Psoas muscle (tissue), 8 donors: ENCODE data around the gene PYGO1. TPM values are rescaled to one million over a fixed set of nuclear protein-coding genes. Genes with fewer than 3 reads are reported as not detected.

Experiments used
- ATAC-seq, 4 donors: fragments of 200-7000 bp; cut with Tn5 transposase; one replicate each; pipeline ENCODE4 v1.9.1; 2020; ENCODE audit warnings: moderate library complexity in 3 of 4, mild to moderate bottlenecking in 2 of 4
- DNase-seq, 2 donors: peaks; one replicate each; pipeline ENCODE4 v3.0.0-alpha.2; 2020
- H3K27ac ChIP-seq: fragments of 200-600 bp; one replicate; pipeline ENCODE4 v1.8.0; 2022
- H3K27me3 ChIP-seq, 3 donors: fragments of 200-600 bp in 1 of 3; one replicate each; pipeline versions ENCODE4 v1.6.1 to v1.8.0; 2013 to 2022; ENCODE audit warnings: low read length in 2 of 3, mild to moderate bottlenecking in 2 of 3, moderate library complexity in 1 of 3; ENCODE audit not compliant: insufficient read depth in 3 of 3
- H3K36me3 ChIP-seq, 2 donors: fragments of 200-600 bp in 1 of 2; one replicate each; pipeline versions ENCODE4 v1.6.1 to v1.8.0; 2013 to 2022; ENCODE audit warnings: low read depth in 1 of 2, mild to moderate bottlenecking in 1 of 2, moderate library complexity in 1 of 2; ENCODE audit not compliant: insufficient read depth in 1 of 2
- H3K4me1 ChIP-seq: fragments of 200-600 bp; one replicate; pipeline ENCODE4 v1.8.0; 2022
- H3K4me3 ChIP-seq: fragments of 200-600 bp; one replicate; pipeline ENCODE4 v1.8.0; 2022; ENCODE audit warnings: mild to moderate bottlenecking
- H3K9me3 ChIP-seq: fragments of 200-600 bp; one replicate; pipeline ENCODE4 v1.8.0; 2022
- WGBS, 3 donors: extraction: QIAGEN DNeasy Blood & Tissue Kit; methylation state at CpG; one replicate each; pipeline versions ENCODE4 v1.1.6 to v1.1.7; 2013; 5-methylcytosine and 5-hydroxymethylcytosine counted together
- intact Hi-C, 2 donors: fragments of 100-400 bp; cut with DNase I; formaldehyde crosslinking; loops; one replicate each; pipeline versions ENCODE4 v1.11.0 to v1.14.2; 2022
- polyA plus RNA-seq, 3 donors: library from polyadenylated mRNA; stranded (reverse); fragments of 200-250 nt; gene quantifications; one replicate each; pipeline ENCODE4 v1.2.3, GENCODE V29; 2013
- total RNA-seq, 4 donors: library from RNA; stranded (reverse); fragmentation: NEBNext Ultra II Directional in 2 of 4; extraction: Animal tissue kit (Norgen Biotek cat#: 25700) in 2 of 4; gene quantifications; one replicate each; pipeline versions ENCODE4 v1.2.1 to v1.2.4, GENCODE V29; 2021 to 2023
- TF ChIP-seq, protein P1 (sequence below): fragments of 200-600 bp; IDR thresholded peaks from one replicate; pipeline ENCODE4 v1.8.0; 2022; ENCODE audit warnings: antibody characterized with exemption
- donor health status: healthy with polysubstance abuse.
- donor health status: DM: no; HTN: no; CAD: no; lungs with moderate emphysema.
- donor health status: Bipolar disorder and iron deficiency.
- donor health status: healthy.
- donor health status: DM: yes; HTN: yes; CAD: no.
- donor health status: DM: no; HTN: no; CAD: no.
- donor health status: DM: no; HTN: no; CAD: no.
- donor health status: DM: yes; HTN: yes; CAD: no.

PYGO1 gene
- total and polyA plus RNA-seq, 7 donors, result 3.8 to 30.2 (median 18.8) TPM

DNA sequence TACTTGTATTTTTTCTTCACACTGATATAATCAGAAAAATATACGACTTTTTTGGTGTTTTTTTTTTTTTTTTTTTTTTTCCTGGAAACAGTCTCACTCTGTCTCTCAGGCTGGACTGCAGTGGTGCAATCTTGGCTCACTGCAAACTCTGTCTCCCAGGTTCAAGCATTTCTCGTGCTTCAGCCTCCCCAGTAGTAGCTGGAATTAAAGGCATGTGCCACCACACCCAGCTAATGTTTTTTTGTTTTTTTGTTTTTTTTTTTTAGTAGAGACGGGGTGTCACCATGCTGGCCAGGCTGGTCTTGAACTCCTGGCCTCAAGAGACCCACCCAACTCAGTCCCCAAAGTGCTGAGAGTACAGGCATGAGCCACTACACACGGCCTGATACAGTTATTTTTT is 59.3 kb downstream of the PYGO1 start:
- DNase-seq (no peak), ATAC-seq (no peak)
- Histone ChIP-seq H3K4me3 (no peak overlapping the region), H3K4me1 (peaks cover 11% of the 10 kb centered on the region), H3K27ac (no peak overlapping the region), H3K9me3 (no peaks in the 10 kb centered on the region), H3K36me3 (no peaks in the 10 kb centered on the region), H3K27me3 (no peaks in the 10 kb centered on the region)
- WGBS, 3 donors, result 49 to 63% (median 61%) methylated on average over 4 of the region's 4 CpGs
- intact Hi-C loops, result loop anchor here (5.0 to 10.0 kb wide), 4 partner anchors 58 to 526 kb away; partner anchors contain the start of gene PYGO1 (in 2 of the 2)
- TF ChIP-seq, protein P1, sequence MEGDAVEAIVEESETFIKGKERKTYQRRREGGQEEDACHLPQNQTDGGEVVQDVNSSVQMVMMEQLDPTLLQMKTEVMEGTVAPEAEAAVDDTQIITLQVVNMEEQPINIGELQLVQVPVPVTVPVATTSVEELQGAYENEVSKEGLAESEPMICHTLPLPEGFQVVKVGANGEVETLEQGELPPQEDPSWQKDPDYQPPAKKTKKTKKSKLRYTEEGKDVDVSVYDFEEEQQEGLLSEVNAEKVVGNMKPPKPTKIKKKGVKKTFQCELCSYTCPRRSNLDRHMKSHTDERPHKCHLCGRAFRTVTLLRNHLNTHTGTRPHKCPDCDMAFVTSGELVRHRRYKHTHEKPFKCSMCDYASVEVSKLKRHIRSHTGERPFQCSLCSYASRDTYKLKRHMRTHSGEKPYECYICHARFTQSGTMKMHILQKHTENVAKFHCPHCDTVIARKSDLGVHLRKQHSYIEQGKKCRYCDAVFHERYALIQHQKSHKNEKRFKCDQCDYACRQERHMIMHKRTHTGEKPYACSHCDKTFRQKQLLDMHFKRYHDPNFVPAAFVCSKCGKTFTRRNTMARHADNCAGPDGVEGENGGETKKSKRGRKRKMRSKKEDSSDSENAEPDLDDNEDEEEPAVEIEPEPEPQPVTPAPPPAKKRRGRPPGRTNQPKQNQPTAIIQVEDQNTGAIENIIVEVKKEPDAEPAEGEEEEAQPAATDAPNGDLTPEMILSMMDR, result no peak

DNA sequence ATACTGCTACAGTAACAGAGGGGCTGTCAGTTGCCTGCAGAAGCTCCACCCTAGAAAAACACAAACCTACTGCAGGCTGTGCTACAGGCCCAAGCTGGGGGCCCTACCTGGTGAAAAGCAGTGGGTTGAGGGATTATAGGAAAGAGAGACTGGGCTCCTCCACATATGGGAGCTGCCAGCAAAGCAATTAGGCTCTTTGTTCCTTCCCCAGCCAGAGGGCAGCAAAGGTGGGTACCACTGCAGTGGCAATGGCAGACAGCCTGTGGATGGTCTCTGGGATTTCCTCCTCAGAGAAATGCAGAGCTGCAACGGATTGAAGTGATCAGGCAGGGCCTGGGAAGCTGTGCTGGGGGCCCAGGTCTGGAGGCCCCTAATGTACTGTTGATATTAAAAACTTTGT is 61.0 kb downstream of the PYGO1 start:
- WGBS, 3 donors, result 68 to 76% (median 70%) methylated on average over 1 of the region's 1 CpG
- DNase-seq (no peak), ATAC-seq (peak in 1 of 4 donors; percentile 14)
- no peaks in the 10 kb centered on the region for H3K9me3 ChIP-seq
- H3K27ac ChIP-seq, result no peak overlapping the region
- no peaks in the 10 kb centered on the region for H3K36me3 ChIP-seq
- no peaks in the 10 kb centered on the region for H3K27me3 ChIP-seq
- intact Hi-C loops, result loop anchor here (2.0 to 10.0 kb wide), 5 partner anchors 60 to 528 kb away; partner anchors contain the start of gene PYGO1 (in 2 of the 2)
- H3K4me3 ChIP-seq, result no peak overlapping the region
- peaks cover 11% of the 10 kb centered on the region for H3K4me1 ChIP-seq
- TF ChIP-seq, protein P1, result no peak

DNA sequence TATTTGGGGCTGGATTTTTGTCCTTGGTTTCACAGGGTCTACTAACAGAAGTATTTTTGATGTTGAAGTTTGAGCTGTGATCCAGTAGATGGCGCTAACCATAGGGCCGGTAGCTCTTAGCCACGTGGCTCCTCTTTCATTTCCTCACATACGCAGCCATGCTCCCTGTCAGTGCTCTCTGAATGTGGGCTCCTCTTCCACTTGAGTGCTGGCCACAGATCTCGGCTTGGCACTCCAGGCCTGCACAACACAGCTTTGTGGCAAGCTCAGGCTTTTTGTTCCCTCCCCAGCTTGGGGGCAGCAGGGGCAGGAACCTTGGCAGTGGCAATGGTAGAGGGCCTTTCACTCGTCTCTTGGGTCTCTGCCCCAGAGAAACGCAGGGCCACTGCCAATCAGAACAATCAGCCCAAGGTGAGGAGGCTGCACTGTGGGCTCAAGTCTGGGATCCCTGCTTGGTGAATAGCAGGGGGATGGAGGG is 61.5 kb downstream of the PYGO1 start:
- peak; percentile 64 to 86 (median 80) for ATAC-seq
- no peaks in the 10 kb centered on the region for H3K9me3 ChIP-seq
- TF ChIP-seq, protein P1, result peak; percentile 56
- H3K36me3 ChIP-seq, result no peaks in the 10 kb centered on the region
- no peak overlapping the region for H3K4me3 ChIP-seq
- intact Hi-C loops, result loop anchor here (2.0 to 10.0 kb wide), 5 partner anchors 61 to 528 kb away; partner anchors contain the start of gene PYGO1 (in 2 of the 2)
- 27 to 40% (median 30%) methylated on average over 7 of the region's 7 CpGs for WGBS, 3 donors
- H3K27me3 ChIP-seq, result no peaks in the 10 kb centered on the region
- no peak overlapping the region for H3K27ac ChIP-seq
- no peak for DNase-seq
- peaks cover 9% of the 10 kb centered on the region for H3K4me1 ChIP-seq

DNA sequence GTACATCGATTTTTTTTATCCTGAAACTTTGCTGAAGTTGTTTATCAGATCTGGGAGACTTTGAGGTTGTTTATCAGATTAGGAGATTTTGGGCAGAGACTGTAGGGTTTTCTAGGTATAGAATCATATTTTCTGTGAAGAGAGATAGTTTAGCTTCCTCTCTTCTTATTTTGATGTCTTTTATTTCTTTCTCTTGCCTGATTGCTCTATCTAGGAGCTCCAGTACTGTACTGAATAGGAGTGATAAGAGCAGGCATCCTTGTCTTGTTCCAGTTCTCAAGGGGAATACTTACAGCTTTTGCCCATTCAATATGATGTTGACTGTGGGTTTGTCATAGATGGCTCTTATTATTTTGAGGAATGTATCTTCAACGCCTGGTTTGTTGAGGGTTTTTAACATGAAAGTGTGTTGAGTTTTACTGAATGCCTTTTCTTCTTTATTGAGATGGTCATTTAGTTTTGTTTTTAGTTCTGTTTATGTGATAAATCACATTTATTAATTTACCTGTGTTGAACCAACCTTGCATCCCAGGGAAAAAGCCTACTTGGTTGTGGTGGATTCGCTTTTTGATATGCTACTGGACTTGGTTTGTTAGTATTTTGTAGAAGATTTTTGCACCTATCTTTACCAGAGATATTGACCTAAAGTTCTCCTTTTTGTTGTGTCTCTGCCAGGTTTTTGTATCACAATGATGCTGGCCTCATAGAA is 65.2 kb downstream of the PYGO1 start:
- Histone ChIP-seq H3K27ac (no peak overlapping the region), H3K27me3 (no peaks in the 10 kb centered on the region), H3K9me3 (no peaks in the 10 kb centered on the region), H3K4me1 (peaks cover 3% of the 10 kb centered on the region), H3K4me3 (no peak overlapping the region), H3K36me3 (no peaks in the 10 kb centered on the region)
- TF ChIP-seq, protein P1, result no peak
- DNase-seq (no peak), ATAC-seq (no peak)
- intact Hi-C loops, result loop anchor here in 1 of 2 donors (10.0 kb wide), 2 partner anchors 322 to 532 kb away; no protein-coding TSS in a partner anchor
- 79 to 97% (median 96%) methylated on average over 3 of the region's 3 CpGs for WGBS, 3 donors
